ENCODE measurements around the gene ZNF397. TPM values are rescaled to one million over a fixed set of nuclear protein-coding genes. Genes with fewer than 3 reads are reported as not detected.

Gene ZNF397
- polyA plus RNA-seq, 3 donors from 2014 or later: 2.7 to 8.1 (median 4.2) TPM

DNA sequence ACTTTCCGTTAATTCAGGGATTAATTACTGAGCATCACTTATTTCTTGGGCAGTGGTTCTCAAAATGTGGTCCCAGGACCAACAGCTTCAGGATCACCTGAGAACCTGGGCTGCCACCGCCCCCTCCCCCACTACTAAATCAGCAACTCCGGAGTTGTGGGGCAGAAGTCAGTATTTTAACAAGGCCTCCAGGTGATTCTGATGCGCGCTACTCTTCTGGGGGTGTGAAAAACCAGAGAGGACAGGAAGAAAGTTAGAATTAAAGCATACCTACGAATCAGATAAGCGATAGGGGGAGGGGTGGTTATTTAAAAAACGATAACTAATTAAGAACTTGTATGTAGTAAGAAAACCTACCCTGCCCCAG is 48.9 kb downstream of the ZNF397 start:
- Mint-ChIP-seq H3K27me3 (ENCODE audit: low read depth in 3 of 3) (peaks cover 10 to 16% (median 12%) of the 10 kb centered on the region in 3 donors), H3K36me3 (peaks cover 0 to 8% (median 7%) of the 10 kb centered on the region in 3 donors), H3K4me3 (peak overlapping the region; percentile 94 to 99 (median 96)), H3K27ac (peak overlapping the region; percentile 95 to 100 (median 97)), H3K4me1 (peaks cover 48 to 65% of the 10 kb centered on the region in 2 donors), H3K9me3 (no peaks in the 10 kb centered on the region)
- DNase-seq: no peak

DNA sequence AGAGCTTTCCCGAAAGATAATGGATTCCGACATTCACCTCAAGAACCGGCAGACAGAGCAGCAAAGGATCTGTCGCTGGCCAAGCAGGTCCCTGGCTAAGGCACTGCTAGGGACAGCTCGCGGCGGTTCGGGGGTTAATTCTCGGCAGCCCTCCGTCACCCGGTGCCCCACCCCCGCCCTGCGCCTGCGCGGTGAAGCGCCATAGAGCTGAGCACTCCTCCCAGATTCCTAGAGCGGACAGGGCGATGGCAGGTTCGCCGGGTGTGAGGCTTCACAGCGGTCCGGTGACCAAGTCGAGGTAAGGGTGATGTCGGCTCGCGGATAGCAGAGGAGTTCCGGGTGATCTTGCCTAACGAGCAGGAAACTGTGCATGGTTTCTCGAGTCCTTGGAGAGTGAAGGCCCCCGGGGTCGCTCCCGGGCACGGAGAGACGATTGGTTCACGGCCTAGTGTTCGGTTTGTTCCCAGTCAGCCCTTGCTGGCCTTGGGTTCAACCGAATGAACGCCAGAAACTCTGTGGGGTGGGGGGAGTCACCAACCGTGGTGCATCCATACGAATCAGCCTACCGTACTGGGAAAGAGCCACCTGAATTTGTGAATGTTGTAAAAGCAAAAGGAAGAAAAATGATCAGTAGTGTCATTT is 49.4 kb downstream of the ZNF397 start, which contains the start of gene ZSCAN30:
TSS of gene ZSCAN30 (minus strand) at position 136 of the 642 bp plus-strand sequence. CDS start 25,877 bp downstream, outside the sequence.
- DNase-seq: peak; percentile 95 to 96 (median 95)
- Mint-ChIP-seq H3K27me3 (ENCODE audit: low read depth in 3 of 3) (peaks cover 10 to 16% (median 12%) of the 10 kb centered on the region in 3 donors), H3K36me3 (peaks cover 0 to 13% (median 7%) of the 10 kb centered on the region in 3 donors), H3K9me3 (no peaks in the 10 kb centered on the region), H3K27ac (peak within 1 kb of the TSS; percentile 95 to 100 (median 97)), H3K4me1 (peaks cover 53 to 70% of the 10 kb centered on the region in 2 donors), H3K4me3 (peak within 1 kb of the TSS; percentile 94 to 99 (median 96))

DNA sequence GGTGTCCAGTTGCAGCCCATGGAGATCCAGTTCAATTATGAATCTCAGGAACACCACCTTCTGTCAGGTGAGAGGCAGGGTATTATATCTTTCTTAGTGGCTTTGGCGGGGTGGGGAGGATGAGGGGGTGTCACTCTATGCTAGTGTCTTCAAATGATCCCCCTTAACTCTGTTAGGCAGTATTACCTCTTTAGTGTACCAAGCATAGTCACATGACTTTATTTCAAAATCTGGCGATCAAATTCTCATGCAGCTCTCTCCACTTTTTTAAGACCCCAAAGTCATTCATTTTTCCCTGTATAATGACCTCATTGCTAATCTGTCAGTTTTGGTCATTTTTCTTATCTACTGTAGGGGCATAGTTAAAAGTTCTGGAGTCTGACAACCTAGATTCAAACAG is 50.3 kb downstream of the ZNF397 start:
- H3K4me1 Mint-ChIP-seq: peaks cover 57 to 80% of the 10 kb centered on the region in 2 donors
- peak overlapping the region; percentile 94 to 99 (median 96) for H3K4me3 Mint-ChIP-seq
- no peaks in the 10 kb centered on the region for H3K9me3 Mint-ChIP-seq
- H3K27ac Mint-ChIP-seq: peak overlapping the region; percentile 95 to 100 (median 97)
- peaks cover 10 to 16% (median 12%) of the 10 kb centered on the region in 3 donors for H3K27me3 Mint-ChIP-seq (ENCODE audit: low read depth in 3 of 3)
- peaks cover 0 to 17% (median 7%) of the 10 kb centered on the region in 3 donors for H3K36me3 Mint-ChIP-seq
- DNase-seq: no peak

DNA sequence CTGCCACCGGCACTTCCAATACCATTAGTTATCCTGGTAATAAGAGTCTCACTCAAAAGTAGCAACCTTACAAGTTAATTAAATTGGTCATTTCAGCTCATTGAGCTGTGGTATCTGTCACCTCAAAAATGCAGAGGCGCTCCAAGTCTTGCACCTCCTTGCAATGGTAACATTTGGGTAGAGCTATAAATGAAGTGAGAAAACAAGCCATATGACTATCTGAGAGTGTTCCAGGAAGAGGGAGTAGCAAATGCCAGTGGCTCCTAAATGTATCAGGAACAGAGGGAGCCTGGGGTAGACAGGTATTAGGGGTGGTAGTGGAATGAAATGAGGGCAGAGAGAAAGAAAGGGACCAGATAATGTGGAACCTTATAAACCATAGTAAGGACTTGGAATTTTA is 55.2 kb downstream of the ZNF397 start:
- Mint-ChIP-seq H3K27me3 (ENCODE audit: low read depth in 3 of 3) (no peaks in the 10 kb centered on the region), H3K36me3 (peaks cover 16 to 49% (median 32%) of the 10 kb centered on the region in 3 donors), H3K27ac (no peak overlapping the region), H3K4me1 (peaks cover 46 to 90% of the 10 kb centered on the region in 2 donors), H3K9me3 (peaks cover 0 to 4% (median 0%) of the 10 kb centered on the region in 6 donors), H3K4me3 (no peak overlapping the region)
- DNase-seq: no peak

DNA sequence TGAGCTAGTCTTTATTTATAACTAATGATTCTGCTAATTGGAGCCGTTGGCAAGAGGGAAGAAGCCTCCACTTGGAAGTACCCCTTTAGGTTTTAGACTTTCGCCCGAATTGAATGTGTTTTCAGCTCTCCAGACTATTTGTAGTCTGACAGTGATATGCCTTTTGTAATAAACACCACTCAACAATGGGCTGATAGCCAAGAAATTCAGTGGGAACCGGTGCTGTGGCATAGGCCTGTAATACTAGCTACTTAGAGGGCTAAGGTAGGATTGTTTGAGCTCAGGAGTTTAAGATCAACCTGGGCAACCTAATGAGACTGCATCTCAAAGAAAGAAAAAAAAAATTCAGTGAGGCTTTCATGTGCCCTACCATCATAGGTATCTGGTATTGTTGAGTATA is 62.8 kb downstream of the ZNF397 start:
- Mint-ChIP-seq H3K9me3 (peaks cover 46 to 65% (median 56%) of the 10 kb centered on the region in 6 donors), H3K4me1 (peaks cover 7 to 24% of the 10 kb centered on the region in 2 donors), H3K27ac (no peak overlapping the region)

DNA sequence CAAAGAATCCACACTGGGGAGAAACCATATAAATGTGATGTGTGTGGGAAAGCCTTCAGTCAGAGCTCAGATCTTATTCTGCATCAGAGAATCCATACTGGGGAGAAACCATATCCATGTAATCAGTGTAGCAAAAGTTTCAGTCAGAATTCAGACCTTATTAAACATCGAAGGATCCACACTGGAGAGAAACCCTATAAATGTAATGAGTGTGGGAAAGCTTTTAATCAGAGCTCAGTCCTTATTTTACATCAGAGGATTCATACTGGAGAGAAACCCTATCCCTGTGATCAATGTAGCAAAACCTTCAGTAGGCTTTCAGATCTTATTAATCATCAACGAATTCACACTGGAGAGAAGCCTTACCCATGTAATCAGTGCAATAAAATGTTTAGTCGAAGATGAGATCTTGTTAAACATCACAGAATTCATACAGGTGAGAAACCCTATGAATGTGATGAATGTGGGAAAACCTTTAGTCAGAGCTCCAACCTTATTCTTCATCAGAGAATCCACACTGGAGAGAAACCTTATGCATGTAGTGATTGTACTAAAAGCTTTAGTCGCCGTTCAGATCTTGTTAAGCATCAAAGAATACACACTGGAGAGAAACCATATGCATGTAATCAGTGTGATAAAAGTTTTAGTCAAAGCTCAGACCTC is 65.9 kb downstream of the ZNF397 start:
- H3K9me3 Mint-ChIP-seq: peaks cover 55 to 89% (median 77%) of the 10 kb centered on the region in 6 donors
- peaks cover 0 to 4% (median 0%) of the 10 kb centered on the region in 3 donors for H3K27me3 Mint-ChIP-seq (ENCODE audit: low read depth in 3 of 3)
- DNase-seq: no peak
- H3K36me3 Mint-ChIP-seq: peaks cover 61 to 76% (median 66%) of the 10 kb centered on the region in 3 donors
- H3K4me1 Mint-ChIP-seq: peaks cover 2% of the 10 kb centered on the region in 2 donors
- no peak overlapping the region for H3K27ac Mint-ChIP-seq
- H3K4me3 Mint-ChIP-seq: no peak overlapping the region

More for the DNA sequence above, 62.8 kb downstream of the ZNF397 start:
- no peak overlapping the region for H3K4me3 Mint-ChIP-seq
- peaks cover 0 to 4% (median 0%) of the 10 kb centered on the region in 3 donors for H3K27me3 Mint-ChIP-seq (ENCODE audit: low read depth in 3 of 3)
- DNase-seq: no peak
- H3K36me3 Mint-ChIP-seq: peaks cover 68 to 91% (median 76%) of the 10 kb centered on the region in 3 donors

Other genes starting within 250 kb of the ZNF397 start
- 100 to 1,000 TPM; 134 to 265 (median 224) TPM for gene MAPRE2, start 199.6 kb upstream of the ZNF397 start, polyA plus RNA-seq
- gene ZSCAN30, start 49.2 kb downstream of the ZNF397 start, polyA plus RNA-seq: 1 to 10 TPM in 2 of 3 donors, not detected in 1; 3.4 to 4.7 TPM
- 10 to 100 TPM; 46.4 to 83.3 (median 76.7) TPM for gene ZNF24, start 103.4 kb downstream of the ZNF397 start, polyA plus RNA-seq
- 1 to 10 TPM in 1 of 3 donors, under 1 TPM in 1, not detected in 1; 0.53 to 1.0 TPM for gene ZNF396, start 136.3 kb downstream of the ZNF397 start, polyA plus RNA-seq

Data from immature natural killer cell (primary cell).